Left renal pelvis (tissue), 4 donors: ENCODE data around the gene DACH2. TPM values are rescaled to one million over a fixed set of nuclear protein-coding genes. Genes with fewer than 3 reads are reported as not detected.
"Not testable (repeated sequence)": the region's sequence is repeated elsewhere in the genome, so short reads cannot be mapped to it uniquely, and the experiment has no call there.

Source experiments
- DNase-seq, 4 donors: peaks; one replicate each; pipeline ENCODE4 v3.0.0-alpha.2; 2013; ENCODE audit warnings: low read depth in 4 of 4, low spot score in 3 of 4
- polyA plus RNA-seq, 4 donors: library from polyadenylated mRNA; unstranded; fragments of 120-200 nt; gene quantifications; one replicate each; pipeline ENCODE4 v1.2.1, GENCODE V29; 2013; ENCODE audit not compliant: insufficient read length in 4 of 4

DACH2 gene
- 10 to 100 TPM in 3 of 4 donors, under 1 TPM in 1; 0.64 to 34.3 (median 24.6) TPM for polyA plus RNA-seq

- peak in 3 of 4 donors; percentile 60 to 72 (median 65) for DNase-seq
Measured at GRCh38 chrX:86148024-86148511, at the start of gene DACH2. Gene DACH2 (plus strand): TSS chrX:86148451.

GRCh38 chrX:86102341-86102740 lies 45.9 kb upstream of the DACH2 start:
- DNase-seq, result no peak

- DNase-seq, result no peak
Measured at GRCh38 chrX:86103061-86103460, 45.2 kb upstream of the DACH2 start.

- DNase-seq, result no peak
Measured at GRCh38 chrX:86104526-86104925, 43.7 kb upstream of the DACH2 start.

- no peak for DNase-seq
Measured at GRCh38 chrX:86121916-86122315, 26.3 kb upstream of the DACH2 start.

GRCh38 chrX:86133761-86134160 lies 14.5 kb upstream of the DACH2 start:
- no peak for DNase-seq

GRCh38 chrX:86137071-86137470 lies 11.2 kb upstream of the DACH2 start:
- DNase-seq, result no peak

- DNase-seq, result no peak
Measured at GRCh38 chrX:86141786-86142185, 6.5 kb upstream of the DACH2 start.

GRCh38 chrX:86146102-86146501 lies 2.1 kb upstream of the DACH2 start:
- no peak for DNase-seq

- no peak for DNase-seq
Measured at GRCh38 chrX:86148594-86148993, 343 bp downstream of the DACH2 start.

GRCh38 chrX:86149119-86149518 lies 868 bp downstream of the DACH2 start:
- no peak for DNase-seq

- DNase-seq, result no peak
Measured at GRCh38 chrX:86154553-86154952, 6.3 kb downstream of the DACH2 start.

- DNase-seq, result no peak
Measured at GRCh38 chrX:86171366-86171765, 23.1 kb downstream of the DACH2 start.

GRCh38 chrX:86178906-86179305 lies 30.7 kb downstream of the DACH2 start:
- DNase-seq, result no peak

- not testable (repeated sequence) for DNase-seq
Measured at GRCh38 chrX:86181325-86181724, 33.1 kb downstream of the DACH2 start.

GRCh38 chrX:86192827-86193226 lies 44.6 kb downstream of the DACH2 start:
- DNase-seq, result no peak

GRCh38 chrX:86194758-86195157 lies 46.5 kb downstream of the DACH2 start:
- DNase-seq, result no peak

GRCh38 chrX:86195343-86195742 lies 47.1 kb downstream of the DACH2 start:
- no peak for DNase-seq

GRCh38 chrX:86197815-86198214 lies 49.6 kb downstream of the DACH2 start:
- DNase-seq, result no peak

GRCh38 chrX:86210772-86211171 lies 62.5 kb downstream of the DACH2 start:
- DNase-seq, result no peak

- DNase-seq, result no peak
Measured at GRCh38 chrX:86215260-86215659, 67.0 kb downstream of the DACH2 start.

GRCh38 chrX:86237482-86237881 lies 89.2 kb downstream of the DACH2 start:
- DNase-seq, result no peak

GRCh38 chrX:86241547-86241946 lies 93.3 kb downstream of the DACH2 start:
- no peak for DNase-seq
